ENCODE results near the gene SAFB.
"Not testable (repeated sequence)": the region's sequence is repeated elsewhere in the genome, so short reads cannot be mapped to it uniquely, and the experiment has no call there.

SAFB gene

DNA sequence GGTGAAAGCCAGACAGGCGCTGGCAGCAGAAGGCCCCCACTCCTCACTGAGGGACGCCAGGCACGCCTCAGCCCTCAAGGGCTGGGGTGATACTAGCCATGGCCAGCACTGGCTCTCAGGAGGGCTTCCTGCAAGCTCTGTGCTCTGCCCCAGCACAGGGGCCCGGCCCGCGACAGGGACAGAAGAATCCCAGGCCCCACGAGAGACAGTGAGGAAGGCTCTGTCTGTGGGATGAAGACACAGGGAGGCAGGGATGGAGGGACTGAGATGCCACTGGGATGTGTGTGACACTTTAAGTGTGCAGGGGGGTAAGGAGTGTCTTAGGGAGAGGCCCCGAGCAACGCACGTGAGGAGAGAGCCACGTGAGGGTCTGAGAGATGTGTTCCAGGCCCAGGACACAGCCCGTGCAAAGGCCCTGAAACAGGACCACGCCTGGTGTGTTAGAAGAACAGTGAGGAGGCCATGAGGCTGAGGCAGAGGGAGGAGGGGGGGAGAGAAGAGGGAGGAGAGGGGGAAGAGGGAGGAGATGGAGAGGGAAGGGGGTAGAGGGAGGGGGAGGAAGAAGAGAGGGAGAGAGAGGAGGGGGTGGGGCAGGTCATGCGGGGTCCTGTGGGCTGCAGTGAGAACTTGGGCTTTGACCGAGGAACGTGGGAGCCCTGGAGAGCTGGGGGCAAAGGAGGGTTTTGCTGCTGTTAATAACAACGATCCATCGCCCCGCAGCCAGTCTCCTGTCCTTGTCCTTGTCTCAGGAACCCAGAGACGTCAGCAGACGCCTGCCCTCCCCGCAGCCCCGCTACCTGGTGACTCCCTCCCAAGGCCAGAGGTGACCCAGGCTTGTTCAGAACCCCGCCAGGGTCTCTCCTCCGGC is 74.4 kb downstream of the SAFB start:
- no peak for DNase-seq (ENCODE audit: low read depth)

GRCh38 chr19:5697890-5698634 is 75.2 kb downstream of the SAFB start:
- no peak for DNase-seq (ENCODE audit: low read depth)

DNA sequence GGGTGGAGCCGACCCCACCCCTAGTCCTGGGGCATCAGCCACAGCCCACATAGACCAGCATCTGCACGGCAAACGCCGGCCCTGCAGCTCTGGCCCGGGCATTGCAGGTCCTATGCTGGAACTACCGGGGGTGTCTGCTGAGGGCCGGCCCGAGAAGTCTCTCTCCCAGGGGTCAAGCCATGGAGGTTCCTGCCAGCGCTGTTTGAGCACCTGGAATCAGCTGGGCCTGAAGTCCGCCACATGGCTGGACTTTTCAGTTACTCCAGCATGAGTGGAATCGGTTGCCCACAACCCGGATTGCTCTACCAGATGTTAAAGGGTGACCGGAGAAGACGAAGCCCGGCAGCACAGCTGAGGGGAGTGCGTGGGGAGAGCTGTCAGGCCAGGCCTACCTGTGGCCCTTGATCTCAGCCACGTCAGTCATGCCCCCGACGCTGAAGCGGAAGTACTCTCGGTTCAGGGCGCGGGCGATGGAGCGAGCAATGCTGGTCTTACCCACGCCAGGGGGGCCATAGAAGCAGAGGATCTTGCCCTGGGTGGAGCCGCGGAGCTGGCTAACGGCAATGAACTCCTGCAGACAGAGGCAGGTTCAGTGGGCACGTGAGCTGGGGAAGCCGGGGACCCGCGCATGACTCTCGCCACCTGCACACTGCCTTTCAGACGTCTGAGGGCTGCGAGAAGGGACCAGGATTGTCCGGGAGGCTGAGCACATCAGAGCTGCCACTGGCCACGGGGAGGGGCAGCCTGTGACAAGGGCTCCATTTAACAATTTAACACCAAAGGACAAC is 75.9 kb downstream of the SAFB start:
- DNase-seq (ENCODE audit: low read depth): no peak

DNA sequence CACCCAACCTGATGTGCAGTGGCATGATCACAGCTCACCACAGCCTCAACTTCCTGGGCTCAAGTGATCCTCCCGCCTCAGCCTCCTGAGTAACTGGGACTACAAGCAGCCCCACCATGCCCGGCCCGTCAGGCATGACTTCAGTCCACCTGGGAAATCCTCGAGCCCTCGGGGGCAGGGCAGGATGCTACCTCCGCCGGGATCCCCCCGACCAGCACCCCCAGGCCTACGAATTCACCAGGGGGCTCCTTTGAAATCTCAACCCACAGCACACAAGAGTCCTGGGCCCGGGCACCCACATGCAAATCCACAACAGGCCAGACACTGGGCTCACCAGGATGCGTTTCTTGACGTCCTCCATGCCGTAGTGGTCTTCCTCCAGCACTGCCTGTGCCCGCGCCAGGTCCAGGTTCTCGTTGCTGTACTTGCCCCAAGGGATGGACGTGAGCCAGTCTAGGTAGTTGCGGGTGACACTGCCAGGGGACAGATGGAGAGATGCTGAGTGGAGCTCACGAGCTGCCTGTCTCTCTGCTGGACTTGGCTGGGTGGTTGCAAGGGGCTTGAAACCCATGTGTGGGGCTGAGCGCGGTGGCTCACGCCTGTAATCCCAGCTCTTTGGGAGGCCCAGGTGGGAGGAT is 77.7 kb downstream of the SAFB start:
- DNase-seq (ENCODE audit: low read depth): no peak

- DNase-seq (ENCODE audit: low read depth): not testable (repeated sequence)
Measured at GRCh38 chr19:5702053-5702410, 79.1 kb downstream of the SAFB start.

DNA sequence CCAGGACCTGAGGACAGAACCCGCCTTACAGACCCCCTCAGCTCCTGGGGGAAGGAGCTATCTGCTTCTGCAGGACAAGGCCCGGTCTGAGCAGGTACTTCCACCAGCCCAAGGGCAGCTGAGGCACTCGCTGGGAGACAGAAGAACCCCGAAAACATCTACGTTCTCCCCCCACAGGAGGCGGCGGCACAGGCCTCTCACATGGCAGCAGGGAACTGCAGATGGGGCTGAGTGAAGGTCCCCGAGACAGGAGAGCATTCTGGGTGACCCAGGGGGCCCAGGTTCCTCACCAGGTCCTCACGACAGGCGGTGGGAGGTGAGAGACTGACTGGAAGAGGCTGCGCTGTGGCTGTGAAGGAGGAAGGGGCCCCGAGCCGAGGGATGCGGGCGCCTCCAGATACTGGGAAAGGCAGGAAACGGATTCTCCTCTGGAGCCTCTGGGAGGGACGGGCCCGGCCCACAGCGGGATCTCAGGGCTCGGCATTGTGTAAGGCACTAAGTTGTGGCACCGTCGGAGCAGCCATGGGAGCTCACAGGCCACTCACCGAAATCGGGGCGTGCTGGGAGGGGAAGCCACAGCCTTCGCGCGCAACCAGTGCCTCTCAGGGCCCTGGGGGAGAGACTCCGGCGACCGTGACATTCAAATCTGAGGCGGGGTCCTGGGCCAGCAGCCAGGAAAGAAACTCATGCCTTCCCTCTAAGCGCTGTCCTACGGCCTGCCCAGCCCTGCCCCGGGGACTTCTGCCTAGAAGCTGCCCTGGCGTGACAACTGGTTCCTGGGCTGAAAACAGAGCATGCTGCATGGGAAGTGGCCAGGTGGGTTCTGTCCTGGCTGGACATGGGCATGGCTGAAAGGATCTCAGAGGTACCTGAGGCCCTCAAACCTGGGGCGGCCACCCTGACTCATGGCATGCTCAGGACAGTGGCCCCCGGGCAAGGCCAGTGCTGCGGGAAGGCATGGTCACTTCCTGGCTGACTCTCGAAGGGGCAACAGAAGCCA is 81.2 kb downstream of the SAFB start:
- DNase-seq (ENCODE audit: low read depth): no peak

DNA sequence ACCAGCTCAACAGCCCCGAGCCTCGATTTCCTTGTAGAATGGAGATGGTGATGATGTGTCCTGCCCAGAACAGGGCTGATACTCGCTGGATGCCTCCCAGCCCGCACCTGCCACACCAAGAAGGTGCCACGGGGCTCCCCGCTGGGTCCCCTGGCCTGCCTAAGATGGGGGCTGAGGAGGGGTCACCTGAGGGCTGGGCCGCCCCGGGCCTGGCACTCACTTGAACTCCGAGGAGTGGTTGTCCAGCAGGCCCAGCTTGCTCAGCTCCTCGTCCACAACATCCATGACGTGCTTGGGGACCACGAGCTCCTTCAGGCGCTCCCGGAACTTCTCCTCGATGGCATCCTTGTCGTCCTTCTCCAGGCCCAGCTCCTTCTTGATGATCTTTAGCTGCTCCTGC is 82.7 kb downstream of the SAFB start:
- DNase-seq (ENCODE audit: low read depth): no peak

DNA sequence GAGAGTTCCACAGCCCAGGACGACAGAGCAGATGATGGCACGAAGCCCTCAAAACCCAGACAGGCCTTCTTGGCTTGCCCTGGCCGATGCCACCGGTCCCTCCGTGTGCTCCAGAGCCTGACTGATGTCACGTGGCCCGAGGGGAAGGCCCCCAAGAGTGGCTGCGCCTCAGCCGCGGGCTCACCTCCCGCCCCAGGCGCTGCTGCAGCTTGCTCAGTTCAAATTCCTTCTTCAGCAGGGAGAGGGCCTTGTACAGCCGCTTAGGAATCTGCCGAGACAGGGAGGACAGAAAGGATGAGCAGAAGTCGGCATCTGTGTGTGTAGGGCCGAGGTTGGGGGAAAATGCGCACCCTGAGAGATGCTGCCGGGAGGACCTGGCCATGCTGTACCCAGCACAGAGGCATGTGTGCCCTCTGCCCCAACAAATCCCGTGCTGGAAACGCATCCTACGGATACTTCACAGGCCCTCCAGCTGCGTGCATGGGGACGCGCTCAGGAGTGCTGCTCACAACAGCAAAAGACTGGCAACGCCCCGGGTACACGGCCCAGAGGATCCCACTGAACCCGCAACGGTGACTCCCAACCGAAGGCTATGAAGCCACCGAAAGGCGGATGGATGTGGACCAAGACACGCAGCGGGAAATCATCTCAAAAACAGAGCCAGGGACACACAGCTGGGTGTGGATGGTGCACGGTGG is 84.1 kb downstream of the SAFB start:
- no peak for DNase-seq (ENCODE audit: low read depth)

- DNase-seq (ENCODE audit: low read depth): no peak
Measured at GRCh38 chr19:5707576-5708575, 85.0 kb downstream of the SAFB start.

GRCh38 chr19:5711025-5711424 is 88.1 kb downstream of the SAFB start:
- no peak for DNase-seq (ENCODE audit: low read depth)

- DNase-seq (ENCODE audit: low read depth): no peak
Measured at GRCh38 chr19:5711713-5712161, 88.9 kb downstream of the SAFB start.

GRCh38 chr19:5713228-5713627 is 90.3 kb downstream of the SAFB start:
- no peak for DNase-seq (ENCODE audit: low read depth)

DNA sequence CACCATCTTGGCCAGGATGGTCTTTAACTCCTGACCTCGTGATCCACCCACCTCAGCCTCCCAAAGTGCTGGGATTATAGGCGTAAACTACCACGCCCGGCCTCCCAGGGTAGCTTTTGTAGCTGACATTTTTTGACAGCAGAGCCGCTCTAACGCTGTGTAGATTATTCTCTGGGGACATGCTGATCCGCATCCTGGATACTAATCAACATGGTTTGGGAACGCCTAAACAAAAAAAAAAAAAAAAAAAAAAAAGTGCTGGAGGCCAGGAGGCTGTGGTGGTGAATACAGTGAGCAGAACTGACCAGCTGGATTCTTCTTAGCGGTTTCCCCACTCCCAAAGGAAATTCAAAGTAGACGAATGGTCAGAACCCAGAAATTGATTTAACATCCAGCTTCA is 91.9 kb downstream of the SAFB start:
- DNase-seq (ENCODE audit: low read depth): no peak

DNA sequence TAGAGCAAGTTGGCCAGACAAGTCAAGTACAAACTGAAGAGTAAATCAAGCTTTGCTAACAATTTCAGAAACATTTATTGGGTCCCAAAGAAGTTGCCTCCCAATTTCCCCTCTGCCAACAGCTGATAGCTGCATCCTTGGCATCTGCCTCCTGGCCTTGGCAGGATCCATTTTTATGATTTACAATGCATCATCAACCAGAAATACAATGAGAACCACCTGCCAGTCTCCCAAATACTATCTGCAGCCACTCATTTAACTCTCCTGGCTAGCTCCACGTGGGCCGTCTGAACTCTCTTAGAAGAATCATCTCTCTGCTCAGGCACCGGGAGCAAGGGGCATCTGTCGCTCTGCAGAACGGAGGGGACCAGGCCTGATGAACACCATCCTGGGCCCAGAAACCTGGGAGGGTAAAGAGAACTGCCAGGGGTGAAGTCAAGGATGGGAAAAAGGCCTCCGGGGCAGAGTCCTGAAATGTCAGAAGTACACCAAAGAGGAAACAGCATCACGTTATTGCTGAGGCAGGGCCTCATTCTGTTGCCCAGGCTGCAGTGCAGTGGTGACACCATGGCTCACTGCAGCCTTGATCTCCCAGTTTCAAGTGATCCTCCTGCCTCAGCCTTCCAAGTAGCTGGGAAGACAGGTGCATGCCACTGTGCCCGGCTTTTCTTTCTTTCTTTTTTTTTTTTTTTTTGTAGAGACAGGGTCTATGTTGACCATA is 94.5 kb downstream of the SAFB start:
- DNase-seq (ENCODE audit: low read depth): no peak

Measured in amniotic epithelial cell (primary cell).